Vagina (tissue), 2 donors: Measurements from ENCODE around the gene TMPRSS4.

Experiments used
- CTCF ChIP-seq, 3 experiments: fragments of 450-650 bp in 2 of 3; fragments of 200-600 bp in 1 of 3; sonication (generic) in 1 of 3; IDR thresholded peaks; one replicate each; pipeline ENCODE4 v1.5.1; 2017 to 2019; ENCODE audit warnings: antibody characterized with exemption in 3 of 3, mild to moderate bottlenecking in 2 of 3, moderate library complexity in 2 of 3
- POLR2A ChIP-seq, 2 donors: fragments of 450-650 bp; IDR thresholded peaks; one replicate each; pipeline ENCODE4 v1.6.1; 2017; ENCODE audit warnings: antibody characterized with exemption in 2 of 2, mild to moderate bottlenecking in 2 of 2, moderate library complexity in 2 of 2

DNA sequence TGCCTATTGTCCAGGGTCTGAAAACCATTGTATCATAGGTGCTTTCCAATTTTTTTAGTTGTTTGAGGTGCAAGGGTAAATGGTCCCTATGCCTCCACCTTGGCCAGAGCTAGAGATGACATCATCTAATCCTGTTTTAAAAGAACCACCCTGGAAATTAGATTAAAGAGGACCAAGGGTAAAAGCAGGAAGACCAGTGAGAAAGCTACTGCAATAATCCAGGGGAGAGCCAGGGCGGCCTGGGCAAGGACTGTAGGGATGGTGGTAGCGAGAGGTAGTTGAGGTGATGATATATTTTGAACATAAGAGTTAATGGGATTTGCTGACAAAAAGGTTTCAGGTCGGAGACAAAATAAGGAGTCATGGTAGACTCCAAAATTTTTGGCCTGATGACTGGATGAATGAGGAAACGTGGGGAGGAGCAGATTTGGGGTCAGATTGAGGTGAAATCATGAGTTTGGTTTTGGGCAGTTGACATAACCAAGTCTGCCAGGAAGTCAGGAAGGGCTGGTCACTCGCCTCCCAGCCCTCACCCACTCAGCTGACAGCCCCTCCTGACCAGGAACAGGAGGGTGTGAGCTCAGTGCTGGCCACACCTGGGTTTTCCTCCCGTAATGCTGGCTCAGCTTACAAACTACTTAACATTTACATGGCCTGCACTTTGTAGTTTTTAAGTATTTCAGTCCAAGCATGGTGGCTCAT lies 52.7 kb downstream of the TMPRSS4 start:
- TF ChIP-seq POLR2A (IDR thresholded peaks at IDR 0.05) (no peak), CTCF (IDR thresholded peaks at IDR 0.05) (no peak)
